H1 (cell line): Measurements from ENCODE around the gene DHX38. TPM values are rescaled to one million over a fixed set of nuclear protein-coding genes. Genes with fewer than 3 reads are reported as not detected.

ENCODE experiments used
- CTCF ChIA-PET: fragments of 300-600 bp; sonication (Branson Sonifier 250); formaldehyde crosslinking; loops from one replicate; lab custom pipeline; 2021; ENCODE audit not compliant: partially characterized antibody; lab: Charles Lee
- POLR2A ChIA-PET: fragments of 300-600 bp; sonication (Branson Sonifier 250); formaldehyde crosslinking; loops from one replicate; lab custom pipeline; 2021; ENCODE audit warnings: inconsistent platforms; ENCODE audit not compliant: partially characterized antibody; lab: Charles Lee
- DNase-seq, 2 experiments: peaks; one replicate each; pipeline versions ENCODE4 v3.0.0 to v3.0.0-alpha.2; 2010 to 2022; ENCODE audit warnings: low spot score in 2 of 2, low read depth in 1 of 2, mixed read lengths in 1 of 2
- FAIRE-seq: peaks from 2 replicates; lab custom pipeline; 2011; peaks lifted over from hg19 to GRCh38; lab: Jason Lieb, UNC
- H2AFZ ChIP-seq: 2 replicates; pipeline ENCODE4 v1.8.1; 2012; ENCODE audit warnings: low read length, inconsistent platforms
- H2AK5ac ChIP-seq: 2 replicates; pipeline ENCODE4 v1.6.1; 2013; ENCODE audit warnings: low read depth, low read length
- H2BK120ac ChIP-seq: replicated peaks from 2 replicates; pipeline ENCODE3; 2013; ENCODE audit warnings: low read depth, low read length, inconsistent platforms
- H2BK12ac ChIP-seq: 2 replicates; pipeline ENCODE4 v1.6.1; 2013; ENCODE audit warnings: low read depth, low read length
- H2BK15ac ChIP-seq: 2 replicates; pipeline ENCODE4 v1.6.1; 2013; ENCODE audit warnings: low read length
- H2BK20ac ChIP-seq: 2 replicates; pipeline ENCODE4 v1.6.1; 2013; ENCODE audit warnings: low read length
- H2BK5ac ChIP-seq: 2 replicates; pipeline ENCODE4 v1.6.1; 2013; ENCODE audit warnings: low read depth, low read length
- H3K14ac ChIP-seq: 2 replicates; pipeline ENCODE4 v1.6.1; 2013; ENCODE audit warnings: inconsistent platforms; ENCODE audit not compliant: insufficient read length
- H3K18ac ChIP-seq: 2 replicates; pipeline ENCODE4 v1.6.1; 2013; ENCODE audit warnings: low read length; ENCODE audit errors: extremely low read depth
- H3K23ac ChIP-seq: 2 replicates; pipeline ENCODE4 v1.6.1; 2013; ENCODE audit warnings: inconsistent platforms; ENCODE audit not compliant: insufficient read length
- H3K23me2 ChIP-seq: 2 replicates; pipeline ENCODE4 v1.6.1; 2013; ENCODE audit warnings: low read depth, low read length
- H3K27ac ChIP-seq: 2 replicates; pipeline ENCODE4 v1.6.1; 2011; ENCODE audit warnings: low read depth, low read length, inconsistent platforms
- H3K27me3 ChIP-seq, 4 experiments: replicated peaks in 1 of 4; 1 replicate in 1 of 4; 2 replicates in 3 of 4; pipeline versions ENCODE4 v1.6.1 to v1.8.1; 2011 to 2013; ENCODE audit warnings: low read length in 3 of 4, mild to moderate bottlenecking in 3 of 4, inconsistent platforms in 2 of 4, mixed read lengths in 2 of 4, moderate library complexity in 1 of 4; ENCODE audit not compliant: control insufficient read depth in 3 of 4, insufficient read depth in 3 of 4; ENCODE audit errors: extremely low read depth in 1 of 4
- H3K36me3 ChIP-seq, 4 experiments: 2 replicates each; pipeline versions ENCODE4 v1.6.1 to v1.8.1; 2011 to 2013; ENCODE audit warnings: mild to moderate bottlenecking in 4 of 4, low read length in 3 of 4, moderate library complexity in 2 of 4, control low read depth in 1 of 4, inconsistent platforms in 1 of 4; ENCODE audit not compliant: insufficient read depth in 4 of 4, control insufficient read depth in 2 of 4
- H3K4ac ChIP-seq: replicated peaks from 2 replicates; pipeline ENCODE3; 2013; ENCODE audit warnings: low read length, low read depth, mixed read lengths, inconsistent platforms; ENCODE audit not compliant: insufficient read length
- H3K4me1 ChIP-seq, 4 experiments: replicated peaks in 1 of 4; 1 replicate in 1 of 4; 2 replicates in 3 of 4; pipeline versions ENCODE4 v1.6.1 to v1.8.1; 2011 to 2013; ENCODE audit warnings: low read length in 3 of 4, inconsistent platforms in 2 of 4, mixed read lengths in 1 of 4; ENCODE audit not compliant: insufficient read depth in 4 of 4, control insufficient read depth in 3 of 4
- H3K4me2 ChIP-seq, 2 experiments: 2 replicates each; pipeline versions ENCODE4 v1.6.1 to v1.8.1; 2011 to 2013; ENCODE audit warnings: low read depth in 2 of 2, low read length in 2 of 2, control low read depth in 1 of 2, inconsistent platforms in 1 of 2, mild to moderate bottlenecking in 1 of 2; ENCODE audit not compliant: insufficient read depth in 1 of 2
- H3K4me3 ChIP-seq, 4 experiments: fragments of 200-600, 300-600 bp in 1 of 4; sonication (generic), shearing (Covaris generic), sonication (Bioruptor Twin) in 1 of 4; 2 replicates each; pipeline versions ENCODE4 v1.5.1 to v1.8.1; 2011 to 2016; ENCODE audit warnings: low read length in 4 of 4, low read depth in 3 of 4, control low read depth in 2 of 4, inconsistent platforms in 2 of 4, mild to moderate bottlenecking in 2 of 4, mixed read lengths in 1 of 4, moderate library complexity in 1 of 4; ENCODE audit not compliant: insufficient read depth in 2 of 4; ENCODE audit errors: extremely low read depth in 1 of 4
- H3K56ac ChIP-seq: replicated peaks from 2 replicates; pipeline ENCODE3; 2013; ENCODE audit warnings: low read depth, mild to moderate bottlenecking, mixed read lengths, low read length, inconsistent platforms; ENCODE audit not compliant: insufficient read length
- H3K79me1 ChIP-seq: 2 replicates; pipeline ENCODE4 v1.6.1; 2013; ENCODE audit warnings: low read depth, low read length, control low read depth
- H3K79me2 ChIP-seq, 2 experiments: 2 replicates each; pipeline versions ENCODE4 v1.6.1 to v1.8.1; 2012 to 2013; ENCODE audit warnings: low read length in 2 of 2, mild to moderate bottlenecking in 2 of 2, inconsistent platforms in 1 of 2; ENCODE audit not compliant: insufficient read depth in 2 of 2, control insufficient read depth in 1 of 2
- H3K9ac ChIP-seq, 4 experiments: replicated peaks in 1 of 4; 1 replicate in 1 of 4; 2 replicates in 3 of 4; pipeline versions ENCODE4 v1.6.1 to v1.8.1; 2011 to 2013; ENCODE audit warnings: low read depth in 3 of 4, low read length in 3 of 4, control low read depth in 2 of 4, mild to moderate bottlenecking in 2 of 4, moderate library complexity in 2 of 4, inconsistent platforms in 1 of 4; ENCODE audit errors: extremely low read depth in 1 of 4
- H3K9me3 ChIP-seq, 2 experiments: 2 replicates each; pipeline versions ENCODE4 v1.6.1 to v1.8.1; 2012 to 2013; ENCODE audit warnings: mild to moderate bottlenecking in 2 of 2, moderate library complexity in 2 of 2, control low read depth in 1 of 2, inconsistent platforms in 1 of 2, low read depth in 1 of 2, low read length in 1 of 2, mixed read lengths in 1 of 2; ENCODE audit not compliant: insufficient read depth in 2 of 2
- H4K20me1 ChIP-seq, 2 experiments: replicated peaks in 1 of 2; 2 replicates each; pipeline versions ENCODE3 to v1.8.1; 2011 to 2013; ENCODE audit warnings: inconsistent platforms in 2 of 2, low read length in 2 of 2, mild to moderate bottlenecking in 1 of 2; ENCODE audit not compliant: insufficient read depth in 2 of 2, control insufficient read depth in 1 of 2
- H4K5ac ChIP-seq: 2 replicates; pipeline ENCODE4 v1.6.1; 2013; ENCODE audit warnings: low read length, low read depth, mixed read lengths, inconsistent platforms; ENCODE audit not compliant: insufficient read length
- H4K8ac ChIP-seq: 2 replicates; pipeline ENCODE4 v1.8.0; 2013; ENCODE audit warnings: mild to moderate bottlenecking, moderate library complexity, low read length, inconsistent platforms; ENCODE audit not compliant: insufficient read depth; ENCODE audit errors: extremely low read depth
- H4K91ac ChIP-seq: replicated peaks from 2 replicates; pipeline ENCODE3; 2013; ENCODE audit warnings: low read length, mixed read lengths, inconsistent platforms; ENCODE audit not compliant: insufficient read length
- JUN ChIP-seq: IDR thresholded peaks from 2 replicates; pipeline ENCODE4 v1.6.1; 2011; ENCODE audit warnings: low read depth, mild to moderate bottlenecking, improper control_type of control experiment, low read length
- PHF8 ChIP-seq: fragments of 200-600 bp; sonication (generic); conservative IDR thresholded peaks from 2 replicates; pipeline ENCODE4 v1.7.1; 2012; ENCODE audit warnings: low read depth, mild to moderate bottlenecking, inconsistent platforms, low read length, moderate library complexity
- POLR2A ChIP-seq, 2 experiments: IDR thresholded peaks; 1 replicate in 1 of 2; 2 replicates in 1 of 2; pipeline ENCODE4 v1.6.1; 2011; ENCODE audit warnings: low read depth in 2 of 2, low read length in 2 of 2, mild to moderate bottlenecking in 2 of 2; ENCODE audit errors: control extremely low read depth in 1 of 2
- POLR2AphosphoS5 ChIP-seq: IDR thresholded peaks from 2 replicates; pipeline ENCODE4 v1.6.1; 2011; ENCODE audit warnings: low read depth, low read length
- RBBP5 ChIP-seq: IDR thresholded peaks from 2 replicates; pipeline ENCODE4 v1.7.1; 2012; ENCODE audit warnings: low read depth, mild to moderate bottlenecking, inconsistent platforms, low read length, moderate library complexity, borderline replicate concordance
- SIX5 ChIP-seq: IDR thresholded peaks from 2 replicates; pipeline ENCODE4 v1.6.1; 2011; ENCODE audit warnings: mild to moderate bottlenecking, low read depth, low read length
- WGBS, 2 experiments: shearing (Covaris generic) in 1 of 2; methylation state at CpG; one replicate each; pipeline versions ENCODE4 v1.1.6 to v1.1.7; 2013 to 2015; ENCODE audit warnings: low lambda C conversion rate in 2 of 2, mixed read lengths in 2 of 2, inconsistent platforms in 1 of 2, low coverage in 1 of 2, missing lambda C conversion rate in 1 of 2; ENCODE audit not compliant: insufficient replicate concordance in 2 of 2, insufficient coverage in 1 of 2, insufficient read length in 1 of 2; ENCODE audit errors: extremely low coverage in 1 of 2, missing lambda C conversion rate in 1 of 2; 5-methylcytosine and 5-hydroxymethylcytosine counted together
- polyA plus RNA-seq, 7 experiments: library from polyadenylated mRNA; depleted of rRNA in 3 of 7; stranded (reverse) in 5 of 7; unstranded in 2 of 7; fragments of >200 nt in 5 of 7; fragments of 200-250 nt in 2 of 7; gene quantifications; 1 replicate in 5 of 7; 2 replicates in 1 of 7; 4 replicates in 1 of 7; pipeline versions ENCODE4 v1.2.1 to v1.2.3, GENCODE V29; 2011 to 2013; ENCODE audit warnings: missing spikeins in 2 of 7, mixed read lengths in 2 of 7
- total RNA-seq: library from RNA; stranded (reverse); fragmentation: NEBNext Ultra II Directional; extraction: Animal tissue kit (Norgen Biotek cat#: 25700); gene quantifications from 2 replicates; pipeline ENCODE4 v1.2.1, GENCODE V29; 2021

DHX38 gene
- total and polyA plus RNA-seq, 2 of the 8 experiments (the other 6 are each of a cell fraction or from before 2014, with no cell fraction given): 27.3 to 53.5 TPM

GRCh38 chr16:72112906-72113615 is 19.4 kb downstream of the DHX38 start:
- POLR2A ChIA-PET: interaction anchor here (2.7 kb wide), 1 partner anchor 14 kb away, joined by 8 read pairs; no protein-coding TSS in a partner anchor
- H3K14ac ChIP-seq: no peak overlapping the region
- FAIRE-seq: no peak

More at GRCh38 chr16:72112906-72113615, 19.4 kb downstream of the DHX38 start:
- no peak overlapping the region for H4K8ac ChIP-seq
- no peaks in the 10 kb centered on the region for H3K23me2 ChIP-seq
- H2AFZ ChIP-seq: no peak overlapping the region
- no peak overlapping the region for H4K5ac ChIP-seq
- no peaks in the 10 kb centered on the region for H3K79me1 ChIP-seq
- no peak overlapping the region for H2BK5ac ChIP-seq
- H3K27ac ChIP-seq: no peak overlapping the region
- H4K20me1 ChIP-seq: no peaks in the 10 kb centered on the region
- H2AK5ac ChIP-seq: no peak overlapping the region
- WGBS, 2 experiments: 94% methylated on average over 7 of the region's 7 CpGs; no CpG with 5 or more reads in 1 of the 2 experiments
- no peak overlapping the region for H3K56ac ChIP-seq
- H3K27me3 ChIP-seq: no peaks in the 10 kb centered on the region
- DNase-seq: no peak
- no peak overlapping the region for H3K4me2 ChIP-seq
- H3K23ac ChIP-seq: no peak overlapping the region
- H3K18ac ChIP-seq: no peak overlapping the region
- no peak for TF ChIP-seq POLR2AphosphoS5
- TF ChIP-seq RBBP5: no peak
- TF ChIP-seq POLR2A (IDR thresholded peaks at IDR 0.05; ENCODE audit: control extremely low read depth in 1 of 2, low read depth in 2 of 2, low read length in 2 of 2): no peak
- no peak for TF ChIP-seq PHF8
- no peak for TF ChIP-seq JUN
- no peak for TF ChIP-seq SIX5
- H3K36me3 ChIP-seq: peaks cover 20 to 41% (median 36%) of the 10 kb centered on the region in 4 experiments
- H2BK120ac ChIP-seq: no peak overlapping the region
- CTCF ChIA-PET: interaction anchor here (1.3 kb wide), 1 partner anchor 19 kb away, joined by 4 read pairs; no protein-coding TSS in a partner anchor
- H2BK15ac ChIP-seq: no peak overlapping the region
- H3K4me1 ChIP-seq: no peaks in the 10 kb centered on the region
- no peak overlapping the region for H3K4ac ChIP-seq
- H3K4me3 ChIP-seq: no peak overlapping the region
- no peaks in the 10 kb centered on the region for H3K9me3 ChIP-seq
- H2BK20ac ChIP-seq: no peak overlapping the region
- no peak overlapping the region for H4K91ac ChIP-seq
- H2BK12ac ChIP-seq: no peak overlapping the region
- no peak overlapping the region for H3K9ac ChIP-seq
- no peaks in the 10 kb centered on the region for H3K79me2 ChIP-seq
